Stimulated activated CD4-positive, alpha-beta T cell treated with anti-CD3 and anti-CD28 coated beads, TNF-alpha, amount 100 ng/mL, for 24 hours (primary cell): ENCODE measurements around the gene ASIC3.
A peak's percentile ranks its signal among the peaks of the same experiment; 100 is the strongest.

ENCODE experiments used
- DNase-seq, 3 experiments: peaks; one replicate each; pipeline ENCODE4 v3.0.0-alpha.2; 2020; ENCODE audit warnings: low read depth in 3 of 3

Gene ASIC3

GRCh38 chr7:151085691-151086620 is 37.6 kb downstream of the ASIC3 start, which contains the start of gene AGAP3:
Gene AGAP3, plus strand, starts transcription at chr7:151086475. Its CDS starts 267 bp downstream, at chr7:151086742.
- peak in 2 of 3 experiments; percentile 32 to 60 for DNase-seq

GRCh38 chr7:151086802-151087244 is 38.5 kb downstream of the ASIC3 start:
- peak in 2 of 3 experiments; percentile 14 to 36 for DNase-seq

- DNase-seq: peak in 1 of 3 experiments; percentile 37
These were observed 39.1 kb downstream of the ASIC3 start for GRCh38 chr7:151087245-151088018.

GRCh38 chr7:151088019-151088855 is 39.9 kb downstream of the ASIC3 start:
- no peak for DNase-seq

GRCh38 chr7:151088856-151089699 is 40.7 kb downstream of the ASIC3 start:
- DNase-seq: no peak

DNA sequence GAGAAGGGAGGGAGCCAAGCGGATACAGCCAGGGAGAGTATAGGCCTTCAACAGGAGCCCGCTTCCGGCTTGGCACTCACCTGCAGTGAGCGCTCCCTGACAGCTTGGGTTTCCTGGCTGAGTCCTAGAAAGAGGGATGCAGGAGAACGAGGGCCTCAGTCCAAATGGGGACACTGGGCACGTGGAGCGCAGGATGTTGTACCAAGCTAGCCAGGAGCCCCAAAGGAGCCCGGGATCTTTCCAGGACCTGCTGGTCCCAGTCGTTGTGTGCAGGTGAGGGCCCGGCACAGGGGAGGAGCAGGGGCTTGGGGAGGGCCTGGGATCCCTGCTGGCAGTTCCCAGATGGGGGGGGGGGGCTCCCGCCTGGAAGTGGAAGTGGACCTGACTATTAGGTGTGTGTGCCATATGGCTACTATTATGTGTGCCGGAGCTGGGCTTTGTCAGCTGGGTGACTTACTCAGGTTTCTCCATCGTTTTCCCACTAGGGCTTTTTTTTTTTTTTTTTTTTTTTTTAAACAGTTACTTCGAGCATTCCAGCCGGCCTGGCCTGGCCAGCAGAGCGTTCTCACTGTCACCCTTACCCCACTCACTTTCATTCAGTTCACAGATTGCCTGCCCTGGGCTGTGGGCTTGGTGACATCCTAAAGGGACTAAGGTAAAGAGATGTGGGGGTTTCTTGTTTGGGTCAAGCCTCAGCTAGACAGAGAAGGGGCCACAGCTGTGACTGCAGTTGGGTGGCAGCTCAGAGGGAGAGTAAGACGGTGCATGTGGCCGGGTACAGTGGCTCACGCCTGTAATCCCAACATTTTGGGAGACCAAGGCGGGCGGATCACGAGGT is 41.8 kb downstream of the ASIC3 start:
- no peak for DNase-seq

DNA sequence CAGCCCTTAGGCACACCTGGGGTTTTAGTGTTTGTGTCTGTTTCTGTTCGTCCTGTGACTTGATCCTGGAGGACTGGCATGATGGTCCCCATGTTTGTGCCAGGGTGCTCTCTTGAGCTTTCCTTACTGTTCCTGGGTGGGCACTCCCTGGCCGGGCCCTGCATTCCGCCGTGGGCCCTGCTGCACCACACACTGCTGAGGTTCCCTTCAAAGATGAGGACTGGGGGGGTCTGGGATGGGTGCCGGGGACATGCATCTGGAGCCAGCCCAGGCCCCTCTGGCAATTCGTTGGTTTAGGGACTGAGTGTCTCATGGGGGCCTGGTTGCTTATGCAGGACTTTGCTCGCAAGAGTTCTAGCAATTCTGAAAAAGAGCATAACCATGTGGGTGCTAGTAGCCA is 42.7 kb downstream of the ASIC3 start:
- no peak for DNase-seq

DNA sequence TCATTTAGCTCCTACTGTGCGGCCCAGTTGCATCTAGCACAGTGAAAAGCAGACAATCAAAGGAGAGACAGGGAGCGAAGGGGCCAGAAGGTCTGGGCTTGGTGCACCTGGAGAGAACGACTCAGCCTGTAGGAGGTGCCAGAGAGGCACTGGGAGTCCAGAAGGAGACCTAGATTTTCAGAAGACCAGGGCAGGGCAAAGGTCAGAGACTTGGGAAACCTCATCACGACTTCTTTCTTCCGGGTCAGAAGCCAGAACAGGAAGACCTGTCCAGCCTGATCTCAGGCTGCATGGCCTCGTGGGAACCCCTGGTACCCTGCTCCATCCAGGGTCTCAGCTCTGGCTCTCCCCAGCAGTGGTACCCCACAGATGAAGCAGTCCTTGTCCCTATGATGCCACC is 43.1 kb downstream of the ASIC3 start:
- DNase-seq: no peak

- DNase-seq: no peak
These were observed 43.7 kb downstream of the ASIC3 start for GRCh38 chr7:151091988-151092387.

- DNase-seq: no peak
These were observed 45.4 kb downstream of the ASIC3 start for GRCh38 chr7:151093748-151094147.

DNA sequence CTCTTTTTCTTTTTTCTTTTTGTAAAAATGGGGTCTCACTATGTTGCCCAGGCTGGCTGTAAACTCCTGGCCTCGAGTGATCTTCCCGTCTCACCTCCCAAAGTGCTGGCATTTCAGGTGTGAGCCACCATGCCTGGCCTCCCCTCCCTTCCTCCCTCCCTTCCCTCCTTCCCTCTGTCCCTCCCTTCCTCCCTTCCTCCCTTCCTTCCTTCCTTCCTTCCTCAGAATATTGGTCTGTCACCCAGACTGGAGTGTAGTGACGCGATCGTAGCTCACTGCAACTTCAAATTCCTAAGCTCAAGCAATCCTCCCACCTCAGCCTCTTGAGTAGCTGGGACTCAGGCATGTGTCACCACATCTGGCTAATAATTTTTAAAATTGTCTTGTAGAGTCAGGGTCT is 46.3 kb downstream of the ASIC3 start:
- DNase-seq: no peak

GRCh38 chr7:151095123-151095797 is 46.9 kb downstream of the ASIC3 start:
- no peak for DNase-seq

- no peak for DNase-seq
These were observed 47.6 kb downstream of the ASIC3 start for GRCh38 chr7:151095828-151096475.

DNA sequence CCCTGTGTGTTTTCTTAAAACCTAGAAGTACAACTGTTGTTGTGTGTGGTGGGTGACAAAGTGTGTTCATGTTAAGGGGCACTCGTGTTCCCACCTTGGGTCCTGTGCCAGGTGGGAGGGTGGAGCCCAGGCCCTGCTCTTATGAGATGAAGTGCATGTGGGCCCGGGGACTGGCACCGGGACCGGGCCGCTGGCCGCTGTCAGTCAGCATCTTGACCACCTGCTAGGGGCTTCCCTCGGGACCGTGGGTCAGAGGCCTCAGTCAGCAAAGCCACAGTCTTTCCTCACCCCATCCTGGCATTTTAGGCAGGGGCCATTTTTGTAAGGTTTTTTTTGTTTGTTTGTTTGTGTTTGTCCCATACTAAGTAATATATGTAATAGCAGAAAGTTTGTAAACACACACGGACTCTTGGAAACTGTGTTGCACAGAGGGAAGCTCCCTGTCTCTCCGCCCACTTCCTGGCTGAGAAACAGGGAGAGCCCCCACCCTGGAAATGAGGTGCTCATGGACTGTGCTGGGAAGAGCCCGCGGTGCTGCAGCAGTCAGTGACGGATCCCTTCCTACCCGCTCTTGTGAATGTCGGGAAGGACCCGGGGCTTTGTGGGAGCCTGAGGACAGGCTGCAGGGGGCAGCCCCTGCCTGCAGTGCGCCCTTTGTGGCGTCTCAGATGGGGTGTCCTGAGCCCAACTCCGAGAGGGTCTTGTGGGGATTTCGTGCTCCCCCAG is 51.3 kb downstream of the ASIC3 start:
- DNase-seq: no peak

GRCh38 chr7:151100921-151101320 is 52.6 kb downstream of the ASIC3 start:
- no peak for DNase-seq

- no peak for DNase-seq
These were observed 53.5 kb downstream of the ASIC3 start for GRCh38 chr7:151101621-151102396.
